Caco-2 (cell line): ENCODE measurements around the gene NAALADL2. TPM values are rescaled to one million over a fixed set of nuclear protein-coding genes. Genes with fewer than 3 reads are reported as not detected.

Source experiments
- BruUV-seq: library from RNA; stranded (reverse); fragments of 400-500 nt; replicated peaks from 2 replicates; lab custom pipeline; 2021; lab: Mats Ljungman, UMichigan
- CTCF ChIA-PET: fragments of 300-600 bp; sonication (Branson Sonifier 250); formaldehyde crosslinking; loops from one replicate; lab custom pipeline; 2022; ENCODE audit warnings: antibody characterized with exemption; lab: Charles Lee
- POLR2A ChIA-PET: fragments of 300-600 bp; sonication (Branson Sonifier 250); formaldehyde crosslinking; loops from one replicate; lab custom pipeline; 2022; ENCODE audit warnings: antibody characterized with exemption; lab: Charles Lee
- DNase-seq, 2 experiments: peaks; one replicate each; pipeline versions ENCODE4 v3.0.0 to v3.0.0-alpha.2; 2020 to 2022
- H3K27me3 ChIP-seq: replicated peaks from 2 replicates; pipeline ENCODE4 v1.6.0; 2011; ENCODE audit warnings: low read length; ENCODE audit not compliant: control insufficient read depth, insufficient read depth
- H3K36me3 ChIP-seq: 2 replicates; pipeline ENCODE4 v1.5.1; 2011; ENCODE audit warnings: low read length; ENCODE audit not compliant: control insufficient read depth, insufficient read depth
- H3K4me1 ChIP-seq: fragments of 250-450 bp; sonication (Bioruptor Pico); 2 replicates; pipeline ENCODE4 v1.5.1; 2020; ENCODE audit warnings: mild to moderate bottlenecking
- H3K4me3 ChIP-seq: 2 replicates; pipeline ENCODE4 v1.5.1; 2011; ENCODE audit warnings: low read depth, mild to moderate bottlenecking, control low read depth, low read length
- H3K9me3 ChIP-seq: fragments of 250-450 bp; sonication (Bioruptor Pico); 2 replicates; pipeline ENCODE4 v1.5.1; 2020; ENCODE audit warnings: mild to moderate bottlenecking, moderate library complexity
- H3K27ac Mint-ChIP-seq: one replicate; pipeline ENCODE4 v1.8.0; 2022; ENCODE audit warnings: mixed read lengths; ENCODE audit not compliant: unreplicated experiment
- H3K27me3 Mint-ChIP-seq: one replicate; pipeline ENCODE4 v1.8.0; 2022; ENCODE audit warnings: mixed read lengths; ENCODE audit not compliant: insufficient read depth, unreplicated experiment
- H3K36me3 Mint-ChIP-seq: one replicate; pipeline ENCODE4 v1.8.0; 2022; ENCODE audit warnings: mild to moderate bottlenecking, mixed read lengths; ENCODE audit not compliant: insufficient read depth, unreplicated experiment
- H3K4me1 Mint-ChIP-seq: one replicate; pipeline ENCODE4 v1.8.0; 2022; ENCODE audit warnings: low read depth, mixed read lengths; ENCODE audit not compliant: unreplicated experiment
- H3K4me3 Mint-ChIP-seq: one replicate; pipeline ENCODE4 v1.8.0; 2022; ENCODE audit warnings: mild to moderate bottlenecking, moderate library complexity, mixed read lengths; ENCODE audit not compliant: unreplicated experiment
- H3K9me3 Mint-ChIP-seq: one replicate; pipeline ENCODE4 v1.8.0; 2022; ENCODE audit warnings: mixed read lengths; ENCODE audit not compliant: unreplicated experiment
- CTCF ChIP-seq, 2 experiments: fragments of 200-600 bp in 1 of 2; IDR thresholded peaks; 1 replicate in 1 of 2; 2 replicates in 1 of 2; pipeline versions ENCODE4 v1.5.1 to v1.8.0; 2011 to 2022; ENCODE audit warnings: antibody characterized with exemption in 1 of 2, control low read depth in 1 of 2, inconsistent platforms in 1 of 2, low read depth in 1 of 2, low read length in 1 of 2, mild to moderate bottlenecking in 1 of 2, moderate library complexity in 1 of 2; ENCODE audit not compliant: insufficient read depth in 1 of 2, severe bottlenecking in 1 of 2, unreplicated experiment in 1 of 2
- intact Hi-C: fragments of 100-400 bp; cut with micrococcal nuclease; formaldehyde crosslinking; loops from one replicate; pipeline ENCODE4 v1.10.0; 2022; ENCODE audit not compliant: unreplicated experiment
- total RNA-seq: library from RNA; stranded (reverse); gene quantifications from 2 replicates; pipeline ENCODE4 v1.2.3, GENCODE V29; 2022

Gene NAALADL2
- total RNA-seq, 1 experiment from 2014 or later, result 4.4 TPM

- TF ChIP-seq CTCF (IDR thresholded peaks at IDR 0.05; ENCODE audit: insufficient read depth in 1 of 2, low read depth in 1 of 2, low read length in 1 of 2, severe bottlenecking in 1 of 2, unreplicated experiment in 1 of 2), result no peak
- ChIA-PET POLR2A (no interaction called here), CTCF (no interaction called here)
- no peak for DNase-seq
- no peaks in the 10 kb centered on the region for H3K27me3 ChIP-seq
- no peak overlapping the region for H3K4me3 ChIP-seq
- Mint-ChIP-seq H3K4me1 (no peaks in the 10 kb centered on the region), H3K27ac (no peak overlapping the region), H3K9me3 (no peaks in the 10 kb centered on the region), H3K27me3 (no peaks in the 10 kb centered on the region), H3K36me3 (no peaks in the 10 kb centered on the region), H3K4me3 (no peak overlapping the region)
- intact Hi-C loops, result no loop called here
- no TSS peak for BruUV-seq
- H3K36me3 ChIP-seq, result no peaks in the 10 kb centered on the region
- no peaks in the 10 kb centered on the region for H3K9me3 ChIP-seq
- no peaks in the 10 kb centered on the region for H3K4me1 ChIP-seq
These were observed 14.4 kb upstream of the NAALADL2 start for GRCh38 chr3:174844746-174845145.

GRCh38 chr3:174846055-174846454 lies 13.1 kb upstream of the NAALADL2 start:
- no peaks in the 10 kb centered on the region for H3K27me3 ChIP-seq
- H3K9me3 ChIP-seq, result no peaks in the 10 kb centered on the region
- Mint-ChIP-seq H3K27me3 (no peaks in the 10 kb centered on the region), H3K9me3 (no peaks in the 10 kb centered on the region), H3K4me3 (no peak overlapping the region), H3K4me1 (no peaks in the 10 kb centered on the region), H3K27ac (no peak overlapping the region), H3K36me3 (no peaks in the 10 kb centered on the region)
- DNase-seq, result no peak
- intact Hi-C loops, result no loop called here
- no TSS peak for BruUV-seq
- ChIA-PET CTCF (no interaction called here), POLR2A (no interaction called here)
- H3K36me3 ChIP-seq, result no peaks in the 10 kb centered on the region
- H3K4me3 ChIP-seq, result no peak overlapping the region
- no peak for TF ChIP-seq CTCF (IDR thresholded peaks at IDR 0.05; ENCODE audit: insufficient read depth in 1 of 2, low read depth in 1 of 2, low read length in 1 of 2, severe bottlenecking in 1 of 2, unreplicated experiment in 1 of 2)
- H3K4me1 ChIP-seq, result no peaks in the 10 kb centered on the region

- ChIA-PET POLR2A (no interaction called here), CTCF (no interaction called here)
- BruUV-seq, result no TSS peak
- Histone ChIP-seq H3K4me1 (peaks cover 18% of the 10 kb centered on the region), H3K4me3 (no peak overlapping the region), H3K36me3 (no peaks in the 10 kb centered on the region), H3K27me3 (no peaks in the 10 kb centered on the region), H3K9me3 (no peaks in the 10 kb centered on the region)
- TF ChIP-seq CTCF (IDR thresholded peaks at IDR 0.05; ENCODE audit: insufficient read depth in 1 of 2, low read depth in 1 of 2, low read length in 1 of 2, severe bottlenecking in 1 of 2, unreplicated experiment in 1 of 2), result no peak
- H3K4me1 Mint-ChIP-seq, result peaks cover 14% of the 10 kb centered on the region
- H3K4me3 Mint-ChIP-seq, result no peak overlapping the region
- no peak for DNase-seq
- no peaks in the 10 kb centered on the region for H3K36me3 Mint-ChIP-seq
- intact Hi-C loops, result no loop called here
- H3K27ac Mint-ChIP-seq, result no peak overlapping the region
- no peaks in the 10 kb centered on the region for H3K9me3 Mint-ChIP-seq
- no peaks in the 10 kb centered on the region for H3K27me3 Mint-ChIP-seq
These were observed 4.1 kb upstream of the NAALADL2 start for GRCh38 chr3:174854987-174855386.
